OCI-LY3 (cell line): Measurements from ENCODE around the gene EPS8L1.

Source experiments
- H2AFZ ChIP-seq: fragments of 200-600, 300-600 bp; shearing (Covaris generic); 2 replicates; pipeline ENCODE4 v1.6.0; 2014; ENCODE audit warnings: antibody characterized with exemption, low read depth, low read length
- H3K27ac ChIP-seq: fragments of 200-600, 300-600 bp; sonication (generic); 2 replicates; pipeline ENCODE4 v1.5.1; 2014; ENCODE audit warnings: mild to moderate bottlenecking, low read length, moderate library complexity, mixed read lengths
- H3K27me3 ChIP-seq: fragments of 200-600, 300-600 bp; sonication (generic); 2 replicates; pipeline ENCODE4 v1.6.1; 2014; ENCODE audit warnings: low read depth, low read length, mixed read lengths
- H3K36me3 ChIP-seq: fragments of 200-600, 300-600 bp; sonication (generic); replicated peaks from 2 replicates; pipeline ENCODE3; 2014; ENCODE audit warnings: low read depth, low read length, mixed read lengths
- H3K4me1 ChIP-seq: fragments of 300-600, 200-600 bp; sonication (generic); 2 replicates; pipeline ENCODE4 v1.6.1; 2014; ENCODE audit warnings: low read length, mixed read lengths
- H3K4me2 ChIP-seq: fragments of 200-600, 300-600 bp; sonication (generic); 2 replicates; pipeline ENCODE4 v1.6.1; 2014; ENCODE audit warnings: low read length, mixed read lengths
- H3K4me3 ChIP-seq: fragments of 300-600, 200-600 bp; sonication (generic); 2 replicates; pipeline ENCODE4 v1.5.1; 2014; ENCODE audit warnings: antibody characterized with exemption, mild to moderate bottlenecking, low read length, moderate library complexity
- H3K79me2 ChIP-seq: fragments of 300-600, 200-600 bp; shearing (Covaris generic); 2 replicates; pipeline ENCODE4 v1.6.1; 2014; ENCODE audit warnings: mild to moderate bottlenecking, low read length, mixed read lengths
- H3K9ac ChIP-seq: fragments of 300-600, 200-600 bp; shearing (Covaris generic); 2 replicates; pipeline ENCODE4 v1.6.0; 2014; ENCODE audit warnings: mild to moderate bottlenecking, low read length, moderate library complexity
- H3K9me3 ChIP-seq: fragments of 200-600, 300-600 bp; shearing (Covaris generic); 2 replicates; pipeline ENCODE4 v1.6.1; 2014; ENCODE audit warnings: low read length, mixed read lengths; ENCODE audit not compliant: insufficient read depth
- H4K20me1 ChIP-seq: fragments of 200-600, 300-600 bp; sonication (generic); 2 replicates; pipeline ENCODE4 v1.6.1; 2016; ENCODE audit warnings: low read length, mixed read lengths; ENCODE audit not compliant: insufficient read depth
- CTCF ChIP-seq: fragments of 200-600, 300-600 bp; sonication (generic); IDR thresholded peaks from 2 replicates; pipeline ENCODE4 v1.5.1; 2014; ENCODE audit warnings: antibody characterized with exemption, low read length, low read depth
- EZH2phosphoT487 ChIP-seq: fragments of 200-600 bp; shearing (Covaris generic); IDR thresholded peaks from 2 replicates; pipeline ENCODE4 v1.6.1; 2018; ENCODE audit warnings: antibody characterized with exemption, mixed run types, low read depth

Gene EPS8L1

GRCh38 chr19:55067869-55068268, 7.8 kb upstream of the EPS8L1 start:
- Histone ChIP-seq H3K9me3 (no peaks in the 10 kb centered on the region), H4K20me1 (no peaks in the 10 kb centered on the region), H3K27me3 (peaks cover 31% of the 10 kb centered on the region), H3K27ac (no peak overlapping the region), H3K36me3 (no peaks in the 10 kb centered on the region), H2AFZ (no peak overlapping the region), H3K4me2 (no peak overlapping the region), H3K9ac (no peak overlapping the region), H3K4me3 (no peak overlapping the region), H3K4me1 (peaks cover 11% of the 10 kb centered on the region), H3K79me2 (peaks cover under 1% of the 10 kb centered on the region; the same call in 1 of the 2 replicates)
- TF ChIP-seq CTCF (no peak), EZH2phosphoT487 (no peak)

- peaks cover 9% of the 10 kb centered on the region for H3K4me1 ChIP-seq
- H2AFZ ChIP-seq, result peak overlapping the region; percentile 28; the same call in 1 of the 2 replicates
- H4K20me1 ChIP-seq, result no peaks in the 10 kb centered on the region
- peak overlapping the region; percentile 74 for H3K4me2 ChIP-seq
- H3K27me3 ChIP-seq, result peaks cover 31% of the 10 kb centered on the region
- peak overlapping the region; percentile 66 for H3K4me3 ChIP-seq
- H3K9ac ChIP-seq, result 0 out of 2 replicates have a peak overlapping the region, but pooled peaks have one; percentile 2
- TF ChIP-seq EZH2phosphoT487 (0 out of 2 replicates have a peak, but pooled peaks have one; percentile 15), CTCF (no peak)
- no peaks in the 10 kb centered on the region for H3K9me3 ChIP-seq
- H3K27ac ChIP-seq, result no peak overlapping the region
- no peaks in the 10 kb centered on the region for H3K79me2 ChIP-seq
- no peaks in the 10 kb centered on the region for H3K36me3 ChIP-seq
Observed at GRCh38 chr19:55068950-55069864, 6.5 kb upstream of the EPS8L1 start.

- Histone ChIP-seq H2AFZ (no peak overlapping the region), H3K36me3 (no peaks in the 10 kb centered on the region), H4K20me1 (no peaks in the 10 kb centered on the region), H3K79me2 (no peaks in the 10 kb centered on the region), H3K27ac (no peak overlapping the region), H3K4me3 (peak overlapping the region; percentile 66), H3K27me3 (peaks cover 31% of the 10 kb centered on the region), H3K9ac (no peak overlapping the region), H3K4me1 (peaks cover 9% of the 10 kb centered on the region), H3K9me3 (no peaks in the 10 kb centered on the region), H3K4me2 (peak overlapping the region; percentile 74)
- TF ChIP-seq EZH2phosphoT487, result no peak
- TF ChIP-seq CTCF, result no peak
Observed at GRCh38 chr19:55069865-55070197, 5.8 kb upstream of the EPS8L1 start.

- no peak overlapping the region for H3K9ac ChIP-seq
- H3K4me3 ChIP-seq, result no peak overlapping the region
- H3K4me1 ChIP-seq, result peaks cover 9% of the 10 kb centered on the region
- TF ChIP-seq EZH2phosphoT487 (no peak), CTCF (no peak)
- H3K27me3 ChIP-seq, result peaks cover 31% of the 10 kb centered on the region
- no peak overlapping the region for H2AFZ ChIP-seq
- no peak overlapping the region for H3K27ac ChIP-seq
- H4K20me1 ChIP-seq, result no peaks in the 10 kb centered on the region
- H3K9me3 ChIP-seq, result no peaks in the 10 kb centered on the region
- no peaks in the 10 kb centered on the region for H3K79me2 ChIP-seq
- H3K4me2 ChIP-seq, result no peak overlapping the region
- no peaks in the 10 kb centered on the region for H3K36me3 ChIP-seq
Observed at GRCh38 chr19:55070466-55071128, 5.1 kb upstream of the EPS8L1 start.
